ENCODE measurements around the gene NRBP1.

The NRBP1 gene

DNA sequence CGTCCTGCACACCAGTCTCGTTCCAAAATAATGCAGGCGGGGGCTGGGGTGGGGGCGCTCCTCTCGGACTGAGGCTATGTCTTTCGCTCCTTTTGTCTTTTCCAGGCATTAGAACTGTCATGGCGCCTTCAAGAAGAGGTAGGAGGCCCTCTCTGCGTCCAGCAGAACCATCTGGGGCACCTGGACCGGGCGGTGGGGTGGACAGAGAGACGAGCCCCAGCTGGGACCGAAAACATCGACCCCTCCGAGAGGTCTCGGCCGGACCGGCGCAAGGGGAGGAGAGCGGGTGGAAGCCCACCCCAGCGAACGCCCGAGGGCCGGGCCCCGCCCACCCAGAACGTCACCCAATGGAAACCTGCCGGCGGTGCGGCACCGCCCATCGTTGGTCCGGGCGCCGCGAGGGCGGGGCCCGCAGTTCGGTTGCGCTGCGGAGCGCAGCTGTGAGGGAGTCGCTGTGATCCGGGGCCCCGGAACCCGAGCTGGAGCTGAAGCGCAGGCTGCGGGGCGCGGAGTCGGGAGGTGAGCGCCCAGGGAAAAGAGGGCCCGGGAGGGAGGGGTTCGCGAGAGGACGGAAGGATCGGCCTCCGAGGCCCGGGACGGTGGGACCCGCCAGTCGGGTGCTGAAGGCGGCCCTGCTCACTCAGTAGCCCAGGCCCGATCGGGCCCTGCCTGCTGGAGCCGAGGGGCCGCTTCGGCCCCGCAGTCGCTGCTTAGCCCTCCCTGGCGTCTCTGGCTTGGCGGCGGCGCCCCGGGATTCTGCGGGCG lies at the start of gene NRBP1:
NRBP1 (plus strand) TSS at position 419 of the 765 bp plus-strand sequence. CDS start 4,643 bp downstream, outside the sequence.
- peak; percentile 74 for DNase-seq

DNA sequence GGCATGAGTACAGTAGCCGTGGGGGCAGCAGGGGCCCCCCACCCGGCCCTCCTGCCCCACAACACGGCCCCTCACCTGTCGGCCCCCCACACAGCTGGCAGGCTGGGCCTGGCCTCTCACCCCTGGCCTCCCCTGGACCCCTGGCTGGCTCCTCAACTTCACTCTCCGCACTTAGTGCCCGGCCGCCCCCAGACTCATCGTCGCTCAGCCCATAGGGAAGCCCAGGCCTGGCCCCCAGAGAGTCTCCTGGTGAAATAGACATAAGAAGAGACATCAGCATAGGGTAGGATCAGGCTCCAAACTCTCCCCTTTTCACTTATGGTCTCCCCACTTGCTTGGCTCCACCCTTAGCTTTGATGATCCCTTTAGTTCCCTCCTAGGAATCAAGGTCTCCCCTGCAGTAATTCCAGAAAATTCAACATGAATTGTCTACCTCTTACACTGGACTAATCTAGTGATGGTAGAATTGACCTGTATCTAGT lies 49.6 kb upstream of the NRBP1 start:
- no peak for DNase-seq

DNA sequence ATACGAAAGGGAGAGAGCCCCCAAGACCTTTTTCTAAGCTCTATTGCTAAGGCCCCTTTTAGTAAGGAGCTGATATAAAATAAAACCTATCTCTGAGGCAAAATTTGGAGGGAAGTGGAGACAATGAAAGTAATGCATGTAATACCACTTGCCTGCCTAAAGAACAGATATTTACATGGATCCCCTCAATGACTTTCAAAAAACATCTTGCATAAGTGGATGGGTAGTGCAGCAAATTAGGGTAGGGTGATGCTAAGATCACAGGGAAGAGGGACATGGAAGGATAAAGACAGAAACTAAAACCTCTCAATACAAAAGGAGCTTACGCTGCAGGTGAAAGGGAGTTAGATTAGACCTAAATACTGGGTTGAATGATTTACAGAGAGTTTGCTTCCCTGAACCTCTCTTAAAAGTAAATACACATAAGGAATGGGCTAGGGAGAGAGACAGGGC lies 49.0 kb upstream of the NRBP1 start:
- DNase-seq: no peak

DNA sequence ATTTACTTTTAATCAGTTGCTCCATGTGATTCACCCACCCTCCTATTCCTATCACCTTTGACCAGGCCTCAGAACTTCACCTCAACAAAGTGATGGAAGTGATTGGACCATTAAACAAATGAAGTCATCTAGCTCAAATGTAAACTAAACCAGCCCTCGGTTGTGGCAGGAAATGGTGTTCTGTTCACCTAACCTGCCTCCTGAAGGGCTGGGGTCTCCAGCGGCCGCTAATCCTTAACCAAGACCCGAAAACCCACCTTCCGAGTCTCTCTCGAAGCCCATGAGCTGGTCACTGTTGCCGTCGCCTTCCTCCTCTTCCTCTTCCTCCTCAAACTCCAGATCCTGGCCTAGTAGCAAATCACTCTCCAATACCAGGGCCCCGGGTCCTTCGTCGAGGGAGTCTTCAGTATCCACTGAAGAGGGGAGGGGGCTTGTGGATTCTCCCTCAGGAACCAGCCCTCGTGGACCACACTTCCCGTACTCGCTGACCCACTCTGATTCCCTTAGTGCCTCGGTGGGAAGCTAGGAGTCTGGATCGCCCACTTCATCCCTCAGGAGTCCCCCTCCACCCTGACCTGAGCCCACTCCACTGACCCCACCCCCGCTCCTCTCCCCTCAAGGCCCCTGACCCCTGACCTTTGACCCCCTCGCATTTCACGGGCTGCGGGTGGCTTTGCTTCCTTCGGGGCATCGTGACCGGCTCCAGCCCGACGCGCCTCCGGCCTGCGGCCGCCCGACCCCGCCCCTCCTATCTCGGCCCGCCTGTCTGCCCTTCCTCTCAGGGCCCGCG lies 48.4 kb upstream of the NRBP1 start:
- peak; percentile 58 for DNase-seq

GRCh38 chr2:27380626-27381545 lies 47.5 kb upstream of the NRBP1 start, which contains the start of gene ZNF513:
Gene ZNF513 (minus strand): TSS chr2:27380734. CDS start chr2:27380526, 208 bp downstream.
- DNase-seq: peak; percentile 94

DNA sequence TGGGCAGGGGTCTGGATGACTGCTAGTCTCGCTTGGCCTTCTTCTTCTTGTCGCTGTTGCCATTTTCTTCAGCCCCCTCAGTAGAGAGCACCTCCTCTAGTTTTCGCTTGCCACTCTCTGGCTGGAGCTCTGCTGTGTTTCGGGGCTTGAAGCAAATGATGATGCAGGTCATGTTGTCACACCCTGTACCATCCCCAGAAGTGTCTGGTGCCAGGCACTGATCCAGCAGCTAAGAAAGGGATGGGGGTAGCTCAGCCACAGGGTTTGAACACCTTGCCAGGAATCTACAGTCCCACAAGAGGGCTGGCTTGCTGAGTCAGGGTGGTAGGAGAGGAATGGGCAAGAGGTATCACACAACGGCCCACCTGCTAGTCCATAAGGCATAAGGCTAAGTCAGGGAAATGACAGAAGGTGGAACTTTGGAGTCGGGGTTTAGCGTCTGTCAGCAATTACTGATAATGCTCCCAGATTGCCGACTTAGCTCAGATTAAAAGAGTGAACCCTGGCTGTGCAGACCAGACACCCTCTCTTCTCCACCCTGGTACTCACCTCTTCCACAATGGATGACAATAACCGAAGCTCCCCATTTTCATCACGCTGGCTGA lies 46.8 kb upstream of the NRBP1 start:
- DNase-seq: no peak

GRCh38 chr2:27390822-27391679 lies 37.4 kb upstream of the NRBP1 start:
- DNase-seq: no peak

DNA sequence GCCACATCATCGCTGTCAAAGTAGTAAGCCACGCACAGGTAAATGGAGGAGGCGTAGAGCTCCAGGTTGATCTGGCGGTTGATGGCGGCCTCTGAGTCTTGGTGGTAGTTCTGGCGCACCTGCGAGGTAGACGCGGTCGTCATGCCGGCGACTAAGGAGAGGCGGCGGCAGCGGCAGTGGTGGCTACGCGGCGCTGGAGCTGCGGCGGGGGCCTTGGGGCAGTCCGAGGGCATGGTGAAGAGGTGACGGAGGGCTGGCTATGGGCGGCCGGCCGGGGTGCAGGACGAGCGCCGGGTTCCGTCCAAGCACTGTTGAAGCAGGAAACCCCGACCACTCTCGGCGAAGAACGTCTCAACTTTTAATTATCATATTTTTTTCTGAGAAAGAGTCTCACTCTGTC lies 35.2 kb upstream of the NRBP1 start:
- no peak for DNase-seq

GRCh38 chr2:27398962-27399361 lies 29.5 kb upstream of the NRBP1 start:
- DNase-seq: no peak

- DNase-seq: no peak
These were observed 27.9 kb upstream of the NRBP1 start for GRCh38 chr2:27400348-27401135.

DNA sequence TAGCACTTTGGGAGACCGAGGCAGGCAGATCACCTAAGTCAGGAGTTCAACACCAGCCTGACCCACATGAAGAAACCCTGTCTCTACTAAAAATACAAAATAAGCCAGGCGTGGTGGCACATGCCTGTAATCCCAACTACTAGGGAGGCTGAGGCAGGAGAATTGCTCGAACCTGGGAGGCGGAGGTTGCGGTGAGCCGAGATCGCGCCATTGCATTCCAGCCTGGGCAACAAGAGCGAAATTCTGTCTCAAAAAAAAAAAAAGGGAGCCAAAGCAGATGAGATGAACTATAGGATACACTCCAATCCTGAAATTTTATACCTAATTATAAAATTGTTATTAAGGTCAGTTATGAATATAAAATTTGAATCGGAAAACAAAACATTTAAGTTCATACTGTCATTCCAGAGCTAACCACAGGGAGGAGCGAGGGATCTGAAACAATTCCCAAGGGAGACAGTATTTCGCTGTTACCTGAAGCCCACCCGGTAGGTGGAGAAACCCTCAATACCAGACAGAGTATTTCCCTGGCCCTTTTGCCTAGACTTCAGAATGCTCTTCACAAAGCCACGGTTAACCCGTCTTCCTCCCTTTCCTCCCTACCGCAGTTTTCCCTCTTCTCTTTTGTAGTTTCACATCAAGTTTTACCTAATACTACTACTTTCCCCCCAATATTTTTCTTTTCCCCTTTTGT lies 20.5 kb upstream of the NRBP1 start:
- DNase-seq: peak; percentile 4

- no peak for DNase-seq
These were observed 19.7 kb upstream of the NRBP1 start for GRCh38 chr2:27408601-27409320.

DNA sequence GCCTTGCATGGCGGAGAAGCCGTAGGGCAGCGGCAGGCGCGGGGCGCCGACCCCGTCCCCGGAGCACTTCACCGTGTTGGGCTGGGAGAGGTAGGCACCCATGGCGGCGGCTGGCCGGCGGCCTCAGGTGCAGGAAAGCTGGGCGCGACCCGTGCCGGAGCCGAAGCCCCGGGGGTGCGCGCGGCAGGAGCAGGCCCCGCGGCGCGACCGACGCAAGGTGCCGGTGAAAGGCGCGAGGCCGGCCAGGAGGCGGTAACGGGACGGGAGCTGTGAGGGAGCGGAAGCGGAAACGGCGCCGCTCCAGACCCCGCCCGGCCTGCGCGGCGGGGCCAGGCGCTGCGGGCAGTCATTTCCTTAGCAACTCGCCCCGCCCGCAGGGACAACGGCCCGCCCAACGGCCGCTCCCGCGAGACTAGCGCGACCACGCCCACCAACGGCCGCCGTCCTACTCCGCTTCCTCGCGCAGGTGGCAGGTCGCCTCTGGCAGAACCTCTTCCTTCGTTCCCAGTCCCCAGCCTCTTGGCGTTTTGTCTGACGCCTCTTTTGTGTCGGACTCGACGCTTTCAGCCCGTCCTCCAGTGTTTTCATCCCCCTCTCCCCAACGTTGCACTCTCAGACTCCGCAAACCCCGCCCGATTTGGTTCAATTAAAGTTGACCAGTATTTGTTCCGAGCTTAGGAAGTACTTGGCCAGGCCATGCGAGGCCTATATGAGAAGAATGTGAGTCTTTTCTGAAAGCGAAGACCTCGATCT lies 18.9 kb upstream of the NRBP1 start, which contains the start of gene PPM1G:
PPM1G (minus strand) TSS at position 271 of the 753 bp plus-strand sequence; CDS start at position 102, 169 bp downstream.
- peak; percentile 93 for DNase-seq

- DNase-seq: no peak
These were observed 15.8 kb upstream of the NRBP1 start for GRCh38 chr2:27412419-27413152.

DNA sequence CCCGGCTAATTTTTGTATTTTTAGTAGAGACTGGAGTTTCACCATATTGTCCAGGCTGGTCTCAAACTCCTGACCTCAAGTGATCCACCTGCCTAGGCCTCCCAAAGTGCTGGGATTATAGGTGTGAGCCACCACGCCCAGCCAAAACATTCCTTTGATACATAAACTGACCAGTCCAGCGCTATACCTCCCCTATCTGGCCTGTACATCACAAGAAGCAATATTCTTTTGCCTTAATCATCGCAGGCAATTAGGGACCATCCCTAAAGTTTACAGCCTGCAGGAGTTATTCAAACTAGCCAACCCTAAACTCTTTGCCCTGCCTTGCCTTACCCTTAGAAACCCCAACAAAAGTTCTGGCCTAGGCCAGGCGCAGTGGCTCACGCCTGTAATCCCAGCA lies 12.3 kb upstream of the NRBP1 start:
- no peak for DNase-seq

DNA sequence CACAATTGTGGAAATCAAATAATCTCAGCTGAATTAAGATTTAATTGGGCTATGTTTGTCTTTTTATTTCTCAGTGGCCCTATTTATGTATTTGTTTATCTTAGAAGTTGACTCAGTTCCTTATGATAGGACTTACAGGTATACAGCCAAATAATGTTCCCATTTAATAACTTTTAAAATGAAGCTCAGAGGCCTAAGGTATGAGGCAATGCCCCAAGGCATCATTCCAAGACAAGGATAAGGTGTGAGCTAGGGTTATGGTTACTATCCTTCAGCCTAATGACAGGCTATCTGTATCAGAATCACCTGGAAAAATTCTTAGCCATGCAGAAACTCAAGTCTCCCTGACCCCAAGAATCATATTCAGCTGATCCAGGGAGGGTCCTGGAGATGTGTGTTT lies 7.4 kb upstream of the NRBP1 start:
- no peak for DNase-seq

DNA sequence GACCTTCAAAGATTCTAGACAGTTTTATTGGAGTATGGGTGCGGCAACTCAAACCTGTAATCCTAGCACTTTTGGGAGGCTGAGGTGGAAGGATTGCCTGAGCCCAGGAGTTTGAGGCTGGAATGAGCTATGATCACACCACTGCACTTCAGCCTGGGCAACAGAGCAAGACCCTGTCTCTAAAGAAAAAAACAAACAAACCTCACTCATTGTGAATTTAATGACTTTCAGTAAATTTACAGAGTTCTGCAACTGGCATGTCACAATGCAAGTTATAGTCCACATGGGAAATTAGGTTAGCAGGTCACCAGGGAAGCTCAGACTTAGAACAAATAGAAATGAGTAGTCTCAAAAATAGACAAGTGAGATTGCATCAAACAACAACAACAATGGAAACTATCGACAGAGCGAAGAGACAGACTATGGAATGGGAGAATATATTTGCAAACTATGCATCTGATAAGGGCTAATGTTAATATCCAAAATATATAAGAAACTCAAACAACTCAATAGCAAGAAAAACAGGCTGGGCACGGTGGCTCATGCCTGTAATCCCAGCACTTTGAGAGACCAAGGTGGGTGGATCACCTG lies 6.7 kb upstream of the NRBP1 start:
- no peak for DNase-seq
